Erythroblast (primary cell): Measurements from ENCODE around the gene PRDM8.

ENCODE experiments used
- GATA1 ChIP-seq: IDR thresholded peaks from 2 replicates; pipeline ENCODE4 v1.6.1; 2011; ENCODE audit warnings: low read depth, mild to moderate bottlenecking, control low read depth, low read length, moderate library complexity
- POLR2A ChIP-seq: IDR thresholded peaks from 2 replicates; pipeline ENCODE4 v1.6.1; 2011; ENCODE audit warnings: mild to moderate bottlenecking, low read length

DNA sequence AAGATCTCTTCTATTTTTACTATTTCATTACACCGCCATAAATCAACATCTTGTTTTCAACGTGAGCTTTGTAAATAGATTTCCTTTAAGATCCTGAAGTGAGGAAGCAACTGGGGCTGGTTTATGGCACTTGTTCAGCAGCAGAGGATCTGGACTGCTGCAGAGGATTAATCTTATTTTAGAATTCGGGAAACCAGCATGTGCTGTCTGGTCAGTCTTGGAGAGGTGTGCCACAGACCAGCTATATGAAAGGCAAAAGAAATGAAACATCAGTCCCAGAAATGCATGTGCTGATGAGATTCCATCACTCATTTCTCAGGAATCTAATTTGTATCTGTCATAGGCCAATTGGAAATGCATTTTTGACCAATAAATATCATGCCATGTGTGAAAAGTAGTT is 23.4 kb downstream of the PRDM8 start:
- TF ChIP-seq POLR2A (no peak), GATA1 (no peak)
